ENCODE data around the gene POMGNT1.

Gene POMGNT1

GRCh38 chr1:46157916-46158311 is 40.3 kb downstream of the POMGNT1 start:
- no peak overlapping the region for H3K27ac ChIP-seq
- TF ChIP-seq CTCF (conservative IDR thresholded peaks at IDR 0.05) (no peak), ZFX (IDR thresholded peaks at IDR 0.05) (no peak)

- H3K27ac ChIP-seq: no peak overlapping the region
These were observed 44.5 kb downstream of the POMGNT1 start for GRCh38 chr1:46153732-46154131.

GRCh38 chr1:46153228-46153627 is 45.0 kb downstream of the POMGNT1 start:
- TF ChIP-seq ZFX (IDR thresholded peaks at IDR 0.05): no peak
- no peak for TF ChIP-seq CTCF (conservative IDR thresholded peaks at IDR 0.05)
- no peak overlapping the region for H3K27ac ChIP-seq

More at GRCh38 chr1:46153732-46154131, 44.5 kb downstream of the POMGNT1 start:
- TF ChIP-seq ZFX (IDR thresholded peaks at IDR 0.05): no peak
- no peak for TF ChIP-seq CTCF (conservative IDR thresholded peaks at IDR 0.05)

GRCh38 chr1:46152016-46152415 is 46.2 kb downstream of the POMGNT1 start:
- TF ChIP-seq CTCF (conservative IDR thresholded peaks at IDR 0.05) (no peak), ZFX (IDR thresholded peaks at IDR 0.05) (no peak)
- no peak overlapping the region for H3K27ac ChIP-seq

- no peak overlapping the region for H3K27ac ChIP-seq
- no peak for TF ChIP-seq CTCF (conservative IDR thresholded peaks at IDR 0.05)
- TF ChIP-seq ZFX (IDR thresholded peaks at IDR 0.05): no peak
These were observed 48.1 kb downstream of the POMGNT1 start for GRCh38 chr1:46150085-46150484.

GRCh38 chr1:46148318-46148717 is 49.9 kb downstream of the POMGNT1 start:
- no peak for TF ChIP-seq ZFX (IDR thresholded peaks at IDR 0.05)
- TF ChIP-seq CTCF (conservative IDR thresholded peaks at IDR 0.05): no peak
- no peak overlapping the region for H3K27ac ChIP-seq
